Fibroblast of lung (primary cell): ENCODE data around the gene KRT32. TPM values are rescaled to one million over a fixed set of nuclear protein-coding genes. Genes with fewer than 3 reads are reported as not detected.

Experiments
- DNase-seq, 2 donors: peaks; one replicate each; pipeline versions ENCODE4 v3.0.0 to v3.0.0-alpha.2; 2010; ENCODE audit warnings: low read depth in 2 of 2
- H2AFZ ChIP-seq: 2 replicates; pipeline ENCODE4 v1.5.1; 2012; ENCODE audit warnings: low read length, control low read depth, inconsistent platforms
- H3K27ac ChIP-seq: 2 replicates; pipeline ENCODE4 v1.5.1; 2011; ENCODE audit warnings: low read length, control low read depth; ENCODE audit not compliant: insufficient read depth
- H3K27me3 ChIP-seq: 2 replicates; pipeline ENCODE4 v1.5.1; 2011; ENCODE audit warnings: mild to moderate bottlenecking, low read length; ENCODE audit not compliant: control insufficient read depth, insufficient read depth
- H3K36me3 ChIP-seq: 2 replicates; pipeline ENCODE4 v1.5.1; 2011; ENCODE audit warnings: low read length; ENCODE audit not compliant: control insufficient read depth, insufficient read depth
- H3K4me1 ChIP-seq: 2 replicates; pipeline ENCODE4 v1.5.1; 2011; ENCODE audit warnings: low read length; ENCODE audit not compliant: control insufficient read depth, insufficient read depth; ENCODE audit errors: extremely low read depth
- H3K4me2 ChIP-seq: 2 replicates; pipeline ENCODE4 v1.5.1; 2011; ENCODE audit warnings: low read length, control low read depth; ENCODE audit not compliant: insufficient read depth; ENCODE audit errors: extremely low read depth
- H3K4me3 ChIP-seq, 4 experiments: fragments of 200-600 bp in 1 of 4; sonication (generic) in 1 of 4; replicated peaks in 1 of 4; 2 replicates each; pipeline ENCODE4 v1.5.1; 2011 to 2016; ENCODE audit warnings: low read length in 4 of 4, low read depth in 3 of 4, mild to moderate bottlenecking in 3 of 4, control low read depth in 2 of 4, inconsistent platforms in 1 of 4, mixed read lengths in 1 of 4; ENCODE audit not compliant: insufficient read depth in 1 of 4; ENCODE audit errors: control extremely low read depth in 1 of 4
- H3K79me2 ChIP-seq: 2 replicates; pipeline ENCODE4 v1.5.1; 2012; ENCODE audit warnings: mild to moderate bottlenecking, low read length, inconsistent platforms; ENCODE audit not compliant: control insufficient read depth, insufficient read depth
- H3K9ac ChIP-seq: 2 replicates; pipeline ENCODE4 v1.5.1; 2011; ENCODE audit warnings: mild to moderate bottlenecking, low read length, control low read depth; ENCODE audit not compliant: insufficient read depth
- H3K9me3 ChIP-seq: 2 replicates; pipeline ENCODE4 v1.5.1; 2012; ENCODE audit warnings: low read depth, low read length; ENCODE audit not compliant: control insufficient read depth, insufficient read depth
- H4K20me1 ChIP-seq: 2 replicates; pipeline ENCODE4 v1.5.1; 2011; ENCODE audit warnings: low read length; ENCODE audit not compliant: control insufficient read depth, insufficient read depth; ENCODE audit errors: extremely low read depth
- EZH2 ChIP-seq: IDR thresholded peaks from 2 replicates; pipeline ENCODE4 v1.5.1; 2012; ENCODE audit warnings: low read length, control low read depth, mild to moderate bottlenecking; ENCODE audit errors: missing control alignments
- polyA plus RNA-seq, 2 donors: library from polyadenylated mRNA; depleted of rRNA in 1 of 2; stranded (reverse) in 1 of 2; unstranded in 1 of 2; fragments of >200 nt; gene quantifications; 2 replicates each; pipeline ENCODE4 v1.2.1, GENCODE V29; 2011 to 2012; ENCODE audit warnings: missing spikeins in 1 of 2
- total RNA-seq: library from RNA; depleted of rRNA; stranded (reverse); fragments of >200 nt; gene quantifications from 2 replicates; pipeline ENCODE4 v1.2.1, GENCODE V29; 2014
- TF ChIP-seq, protein P1 (sequence below), 2 donors: IDR thresholded peaks in 1 of 2; conservative IDR thresholded peaks in 1 of 2; 1 replicate in 1 of 2; 2 replicates in 1 of 2; pipeline ENCODE4 v1.5.1; 2011 to 2012; ENCODE audit warnings: low read length in 2 of 2, control low read depth in 1 of 2, inconsistent platforms in 1 of 2, low read depth in 1 of 2, mild to moderate bottlenecking in 1 of 2

The KRT32 gene
- total and polyA plus RNA-seq, 2 donors (not counting 1 experiment from before 2014, with no cell fraction given), result under 0.01 to 0.03 TPM

DNA sequence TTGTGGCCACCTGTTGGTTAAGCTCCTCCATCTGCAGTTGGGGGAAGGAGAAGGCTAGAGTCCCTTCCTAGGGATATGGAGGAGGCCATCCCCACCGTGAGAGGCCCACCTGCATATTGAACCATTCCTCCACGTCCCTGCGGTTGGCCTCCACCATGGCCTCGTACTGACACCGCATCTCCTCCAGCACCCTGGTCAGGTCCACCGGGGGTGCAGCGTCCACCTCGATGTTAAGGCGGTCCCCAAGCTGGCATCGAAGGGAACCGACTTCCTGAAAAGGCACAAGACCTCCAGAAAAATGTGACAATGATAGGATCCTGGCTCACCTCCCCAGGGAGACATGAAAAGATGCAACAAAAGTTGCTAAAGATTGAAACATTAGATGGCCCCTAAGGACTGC lies 3.0 kb downstream of the KRT32 start:
- Histone ChIP-seq H3K4me3 (no peak overlapping the region), H3K4me2 (no peak overlapping the region), H3K79me2 (no peaks in the 10 kb centered on the region), H3K9me3 (no peaks in the 10 kb centered on the region), H3K4me1 (peaks cover 4% of the 10 kb centered on the region), H4K20me1 (no peaks in the 10 kb centered on the region), H3K27ac (no peak overlapping the region), H3K36me3 (no peaks in the 10 kb centered on the region), H2AFZ (no peak overlapping the region), H3K27me3 (peaks cover 7% of the 10 kb centered on the region), H3K9ac (no peak overlapping the region)
- no peak for DNase-seq
- no peak for TF ChIP-seq EZH2
- TF ChIP-seq, protein P1, sequence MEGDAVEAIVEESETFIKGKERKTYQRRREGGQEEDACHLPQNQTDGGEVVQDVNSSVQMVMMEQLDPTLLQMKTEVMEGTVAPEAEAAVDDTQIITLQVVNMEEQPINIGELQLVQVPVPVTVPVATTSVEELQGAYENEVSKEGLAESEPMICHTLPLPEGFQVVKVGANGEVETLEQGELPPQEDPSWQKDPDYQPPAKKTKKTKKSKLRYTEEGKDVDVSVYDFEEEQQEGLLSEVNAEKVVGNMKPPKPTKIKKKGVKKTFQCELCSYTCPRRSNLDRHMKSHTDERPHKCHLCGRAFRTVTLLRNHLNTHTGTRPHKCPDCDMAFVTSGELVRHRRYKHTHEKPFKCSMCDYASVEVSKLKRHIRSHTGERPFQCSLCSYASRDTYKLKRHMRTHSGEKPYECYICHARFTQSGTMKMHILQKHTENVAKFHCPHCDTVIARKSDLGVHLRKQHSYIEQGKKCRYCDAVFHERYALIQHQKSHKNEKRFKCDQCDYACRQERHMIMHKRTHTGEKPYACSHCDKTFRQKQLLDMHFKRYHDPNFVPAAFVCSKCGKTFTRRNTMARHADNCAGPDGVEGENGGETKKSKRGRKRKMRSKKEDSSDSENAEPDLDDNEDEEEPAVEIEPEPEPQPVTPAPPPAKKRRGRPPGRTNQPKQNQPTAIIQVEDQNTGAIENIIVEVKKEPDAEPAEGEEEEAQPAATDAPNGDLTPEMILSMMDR (conservative IDR thresholded peaks at IDR 0.05 in 1 of 2, IDR thresholded peaks at IDR 0.05 in 1 of 2; ENCODE audit: low read depth in 1 of 2, low read length in 2 of 2), result no peak

DNA sequence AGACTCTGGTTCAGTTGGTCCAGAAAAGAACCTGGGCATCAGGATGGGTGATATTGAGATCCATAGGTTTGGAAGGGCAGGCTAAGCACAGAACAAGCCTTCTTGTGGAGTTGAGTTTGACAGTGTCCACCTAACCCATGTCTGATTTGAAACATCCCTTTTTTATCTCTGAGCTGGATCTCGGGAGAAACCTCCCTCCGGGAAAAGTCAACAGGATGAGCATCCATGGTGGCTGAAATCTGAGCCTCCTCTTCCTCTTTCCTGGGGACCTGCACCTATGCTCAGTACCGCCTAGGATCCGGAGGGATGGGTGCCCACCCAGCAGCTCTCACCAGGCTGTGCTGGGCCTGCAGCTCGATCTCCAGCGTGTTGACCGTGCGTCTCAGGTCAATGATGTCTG lies 3.4 kb downstream of the KRT32 start:
- no peak for TF ChIP-seq EZH2
- TF ChIP-seq, protein P1 (conservative IDR thresholded peaks at IDR 0.05 in 1 of 2, IDR thresholded peaks at IDR 0.05 in 1 of 2; ENCODE audit: low read depth in 1 of 2, low read length in 2 of 2), result no peak
- H3K27ac ChIP-seq, result no peak overlapping the region
- peaks cover 4% of the 10 kb centered on the region for H3K4me1 ChIP-seq
- H4K20me1 ChIP-seq, result no peaks in the 10 kb centered on the region
- H3K9ac ChIP-seq, result no peak overlapping the region
- H3K4me2 ChIP-seq, result no peak overlapping the region
- no peak overlapping the region for H2AFZ ChIP-seq
- H3K79me2 ChIP-seq, result no peaks in the 10 kb centered on the region
- no peaks in the 10 kb centered on the region for H3K36me3 ChIP-seq
- no peaks in the 10 kb centered on the region for H3K9me3 ChIP-seq
- H3K27me3 ChIP-seq, result peaks cover 8% of the 10 kb centered on the region
- no peak overlapping the region for H3K4me3 ChIP-seq
- no peak for DNase-seq

DNA sequence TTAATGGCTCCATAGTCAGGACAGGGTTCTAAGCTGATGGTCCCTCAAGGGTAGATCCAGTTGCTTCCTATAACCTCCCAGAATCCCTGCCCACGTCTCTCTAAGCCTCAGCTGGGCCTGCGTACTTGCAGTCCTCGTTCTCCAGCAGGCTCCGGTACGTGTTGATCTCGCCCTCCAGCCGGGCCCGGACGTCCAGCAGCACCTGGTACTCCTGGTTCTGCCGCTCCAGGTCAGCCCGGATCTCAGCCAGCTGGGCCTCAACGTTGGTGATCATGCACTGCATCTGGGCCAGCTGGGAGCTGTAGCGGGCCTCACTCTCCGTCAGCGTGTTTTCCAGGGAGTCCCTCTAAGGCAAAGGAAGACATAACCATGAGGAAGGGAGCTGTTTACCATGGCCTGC lies 4.5 kb downstream of the KRT32 start:
- no peaks in the 10 kb centered on the region for H3K79me2 ChIP-seq
- no peak for DNase-seq
- H3K4me2 ChIP-seq, result no peak overlapping the region
- peaks cover 4% of the 10 kb centered on the region for H3K4me1 ChIP-seq
- no peak overlapping the region for H3K27ac ChIP-seq
- H3K4me3 ChIP-seq, result no peak overlapping the region
- no peaks in the 10 kb centered on the region for H3K9me3 ChIP-seq
- no peak overlapping the region for H2AFZ ChIP-seq
- H3K27me3 ChIP-seq, result peaks cover 5% of the 10 kb centered on the region
- no peak overlapping the region for H3K9ac ChIP-seq
- TF ChIP-seq EZH2, result no peak
- TF ChIP-seq, protein P1 (conservative IDR thresholded peaks at IDR 0.05 in 1 of 2, IDR thresholded peaks at IDR 0.05 in 1 of 2; ENCODE audit: low read depth in 1 of 2, low read length in 2 of 2), result no peak
- no peaks in the 10 kb centered on the region for H4K20me1 ChIP-seq
- no peaks in the 10 kb centered on the region for H3K36me3 ChIP-seq
